HCT116 (cell line): ENCODE data around the gene H2AZ1. TPM values are rescaled to one million over a fixed set of nuclear protein-coding genes. Genes with fewer than 3 reads are reported as not detected.

Experiments used
- ATAC-seq: fragments of 200-7000 bp; cut with Tn5 transposase; 2 replicates; pipeline ENCODE4 v1.9.1; 2020; ENCODE audit warnings: mild to moderate bottlenecking, moderate library complexity
- BruUV-seq: library from RNA; stranded (reverse); fragments of 400-500 nt; replicated peaks from 2 replicates; lab custom pipeline; 2021; lab: Mats Ljungman, UMichigan
- CTCF ChIA-PET: fragments of 300-600 bp; sonication (Branson Sonifier 250); formaldehyde crosslinking; loops from one replicate; lab custom pipeline; 2021; ENCODE audit warnings: antibody characterized with exemption; lab: Charles Lee
- POLR2A ChIA-PET: fragments of 300-600, 350-600 bp; sonication (Branson Sonifier 250); formaldehyde crosslinking; loops from one replicate; lab custom pipeline; 2021; ENCODE audit warnings: antibody characterized with exemption; lab: Charles Lee
- RAD21 ChIA-PET, 2 experiments: fragments of 300-600 bp; sonication (Branson Sonifier 250); formaldehyde crosslinking; loops; one replicate each; lab custom pipeline; 2023; ENCODE audit warnings: low total read pairs in 2 of 2; ENCODE audit not compliant: uncharacterized antibody in 2 of 2, unreplicated experiment in 2 of 2, low non-redundant PET in 1 of 2; lab: Charles Lee
- DNase-seq: peaks from one replicate; pipeline ENCODE4 v3.0.0-alpha.2; 2010; ENCODE audit warnings: low read depth, low spot score
- H2AFZ ChIP-seq: fragments of 200-600 bp; shearing (Covaris generic), sonication (generic); 2 replicates; pipeline ENCODE4 v1.6.1; 2017; ENCODE audit warnings: low read depth, mixed run types, mixed read lengths, antibody characterized with exemption, low read length; ENCODE audit not compliant: poor library complexity, severe bottlenecking
- H3K27ac ChIP-seq: 2 replicates; pipeline ENCODE4 v1.5.1; 2012; ENCODE audit warnings: low read depth, low read length
- H3K27me3 ChIP-seq: fragments of 200-600 bp; sonication (generic); 2 replicates; pipeline ENCODE4 v1.6.1; 2016; ENCODE audit warnings: mixed run types, low read length, mixed read lengths; ENCODE audit not compliant: insufficient read depth
- H3K36me3 ChIP-seq, 2 experiments: fragments of 200-500 bp in 1 of 2; fragments of 200-600 bp in 1 of 2; sonication (Bioruptor generic) in 1 of 2; sonication (generic) in 1 of 2; 2 replicates each; pipeline versions ENCODE4 v1.5.1 to v1.6.1; 2014 to 2016; ENCODE audit warnings: low read length in 2 of 2, inconsistent platforms in 1 of 2, mixed read lengths in 1 of 2, mixed run types in 1 of 2; ENCODE audit not compliant: insufficient read depth in 2 of 2, control insufficient read depth in 1 of 2
- H3K4me1 ChIP-seq, 2 experiments: fragments of 200-600 bp in 1 of 2; sonication (generic) in 1 of 2; 2 replicates each; pipeline versions ENCODE4 v1.5.1 to v1.6.1; 2012 to 2017; ENCODE audit warnings: low read length in 2 of 2, inconsistent platforms in 1 of 2, mild to moderate bottlenecking in 1 of 2, mixed read lengths in 1 of 2, mixed run types in 1 of 2, moderate library complexity in 1 of 2; ENCODE audit not compliant: insufficient read depth in 2 of 2, control insufficient read depth in 1 of 2
- H3K4me2 ChIP-seq: fragments of 200-600 bp; sonication (generic); 2 replicates; pipeline ENCODE4 v1.6.1; 2017; ENCODE audit warnings: mixed run types, low read length, mixed read lengths
- H3K4me3 ChIP-seq, 2 experiments: fragments of 200-600 bp in 1 of 2; sonication (generic) in 1 of 2; replicated peaks in 1 of 2; 2 replicates each; pipeline ENCODE4 v1.5.1; 2011 to 2016; ENCODE audit warnings: low read length in 2 of 2, control low read depth in 1 of 2, low read depth in 1 of 2, mild to moderate bottlenecking in 1 of 2, mixed read lengths in 1 of 2, mixed run types in 1 of 2
- H3K79me2 ChIP-seq: fragments of 200-600 bp; sonication (generic); 2 replicates; pipeline ENCODE4 v1.6.1; 2017; ENCODE audit warnings: mild to moderate bottlenecking, mixed run types, low read length, moderate library complexity, mixed read lengths; ENCODE audit not compliant: insufficient read depth
- H3K9ac ChIP-seq: fragments of 200-600 bp; sonication (generic); 2 replicates; pipeline ENCODE4 v1.6.1; 2016; ENCODE audit warnings: low read length, mixed read lengths
- H3K9me2 ChIP-seq: fragments of 200-600 bp; sonication (generic), shearing (Covaris generic); 2 replicates; pipeline ENCODE4 v1.6.1; 2017; ENCODE audit warnings: mixed run types, mild to moderate bottlenecking, moderate library complexity; ENCODE audit not compliant: insufficient read depth
- H3K9me3 ChIP-seq, 2 experiments: fragments of 200-500 bp in 1 of 2; fragments of 200-600 bp in 1 of 2; sonication (Bioruptor generic) in 1 of 2; sonication (generic) in 1 of 2; 2 replicates each; pipeline ENCODE4 v1.6.1; 2014 to 2017; ENCODE audit warnings: low read length in 2 of 2, mixed read lengths in 2 of 2, inconsistent platforms in 1 of 2, low read depth in 1 of 2, mild to moderate bottlenecking in 1 of 2, mixed run types in 1 of 2, moderate library complexity in 1 of 2; ENCODE audit not compliant: control insufficient read depth in 1 of 2, insufficient read depth in 1 of 2
- H4K20me1 ChIP-seq: fragments of 200-600 bp; sonication (generic), shearing (Covaris generic); 2 replicates; pipeline ENCODE4 v1.6.1; 2017; ENCODE audit warnings: mixed run types, mild to moderate bottlenecking, moderate library complexity; ENCODE audit not compliant: insufficient read depth
- ATF3 ChIP-seq: IDR thresholded peaks from 2 replicates; pipeline ENCODE4 v1.6.1; 2012
- EZH2 ChIP-seq: fragments of 200-600 bp; sonication (generic); IDR thresholded peaks from 2 replicates; pipeline ENCODE4 v1.6.1; 2017; ENCODE audit warnings: antibody characterized with exemption, mixed run types
- EZH2phosphoT487 ChIP-seq: fragments of 200-600 bp; IDR thresholded peaks from 2 replicates; pipeline ENCODE4 v1.6.1; 2018; ENCODE audit warnings: antibody characterized with exemption, borderline replicate concordance
- FOSL1 ChIP-seq: IDR thresholded peaks from 2 replicates; pipeline ENCODE4 v1.6.1; 2012; ENCODE audit warnings: low read depth
- RAD21 ChIP-seq: IDR thresholded peaks from 2 replicates; pipeline ENCODE4 v1.6.1; 2012; ENCODE audit warnings: low read depth, mild to moderate bottlenecking
- SRF ChIP-seq: IDR thresholded peaks from 2 replicates; pipeline ENCODE4 v1.6.1; 2012; ENCODE audit warnings: low read depth
- YY1 ChIP-seq: IDR thresholded peaks from 2 replicates; pipeline ENCODE4 v1.6.1; 2011; ENCODE audit warnings: low read length, low read depth, moderate library complexity, mild to moderate bottlenecking; ENCODE audit not compliant: insufficient replicate concordance; ENCODE audit errors: extremely low read depth
- intact Hi-C: fragments of 100-400 bp; cut with micrococcal nuclease; formaldehyde crosslinking; loops from 2 replicates; pipeline ENCODE4 v1.10.0; 2022
- total RNA-seq: library from RNA; stranded (reverse); gene quantifications from one replicate; pipeline ENCODE4 v1.2.1, GENCODE V29; 2021; ENCODE audit not compliant: unreplicated experiment
- TF ChIP-seq, protein P1 (sequence below): IDR thresholded peaks from 2 replicates; pipeline ENCODE4 v1.6.1; 2011; ENCODE audit warnings: mild to moderate bottlenecking, low read length, moderate library complexity; ENCODE audit not compliant: insufficient replicate concordance; ENCODE audit errors: extremely low read depth
- TF ChIP-seq, protein P2 (sequence below): IDR thresholded peaks from 2 replicates; pipeline ENCODE4 v1.6.1; 2012

H2AZ1 gene
- total RNA-seq, 1 experiment from 2014 or later: 839 TPM

GRCh38 chr4:99918656-99919055 is 31.4 kb downstream of the H2AZ1 start:
- ATAC-seq (no peak), DNase-seq (no peak)
- intact Hi-C loops: no loop called here
- H3K36me3 ChIP-seq: peaks cover 0 to 16% of the 10 kb centered on the region in 2 experiments; a peak in 2 of 4 replicates
- ChIA-PET CTCF (no interaction called here), POLR2A (no interaction called here), RAD21 (no interaction called here)
- H3K27ac ChIP-seq: no peak overlapping the region
- no peak overlapping the region for H2AFZ ChIP-seq
- H3K9ac ChIP-seq: no peak overlapping the region
- H3K4me2 ChIP-seq: no peak overlapping the region
- H3K27me3 ChIP-seq: no peaks in the 10 kb centered on the region
- H3K9me3 ChIP-seq: no peaks in the 10 kb centered on the region
- BruUV-seq: no TSS peak
- TF ChIP-seq SRF: no peak
- TF ChIP-seq ATF3: no peak
- TF ChIP-seq YY1: no peak
- TF ChIP-seq EZH2phosphoT487: no peak
- no peak for TF ChIP-seq RAD21
- TF ChIP-seq EZH2: no peak
- TF ChIP-seq, protein P1, sequence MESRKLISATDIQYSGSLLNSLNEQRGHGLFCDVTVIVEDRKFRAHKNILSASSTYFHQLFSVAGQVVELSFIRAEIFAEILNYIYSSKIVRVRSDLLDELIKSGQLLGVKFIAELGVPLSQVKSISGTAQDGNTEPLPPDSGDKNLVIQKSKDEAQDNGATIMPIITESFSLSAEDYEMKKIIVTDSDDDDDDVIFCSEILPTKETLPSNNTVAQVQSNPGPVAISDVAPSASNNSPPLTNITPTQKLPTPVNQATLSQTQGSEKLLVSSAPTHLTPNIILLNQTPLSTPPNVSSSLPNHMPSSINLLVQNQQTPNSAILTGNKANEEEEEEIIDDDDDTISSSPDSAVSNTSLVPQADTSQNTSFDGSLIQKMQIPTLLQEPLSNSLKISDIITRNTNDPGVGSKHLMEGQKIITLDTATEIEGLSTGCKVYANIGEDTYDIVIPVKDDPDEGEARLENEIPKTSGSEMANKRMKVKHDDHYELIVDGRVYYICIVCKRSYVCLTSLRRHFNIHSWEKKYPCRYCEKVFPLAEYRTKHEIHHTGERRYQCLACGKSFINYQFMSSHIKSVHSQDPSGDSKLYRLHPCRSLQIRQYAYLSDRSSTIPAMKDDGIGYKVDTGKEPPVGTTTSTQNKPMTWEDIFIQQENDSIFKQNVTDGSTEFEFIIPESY: no peak
- TF ChIP-seq, protein P2, sequence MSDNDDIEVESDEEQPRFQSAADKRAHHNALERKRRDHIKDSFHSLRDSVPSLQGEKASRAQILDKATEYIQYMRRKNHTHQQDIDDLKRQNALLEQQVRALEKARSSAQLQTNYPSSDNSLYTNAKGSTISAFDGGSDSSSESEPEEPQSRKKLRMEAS: no peak
- no peak for TF ChIP-seq FOSL1
- no peaks in the 10 kb centered on the region for H3K9me2 ChIP-seq
- no peak overlapping the region for H3K4me3 ChIP-seq
- no peaks in the 10 kb centered on the region for H4K20me1 ChIP-seq
- H3K79me2 ChIP-seq: peaks cover 11% of the 10 kb centered on the region; the same call in 1 of the 2 replicates
- H3K4me1 ChIP-seq: no peaks in the 10 kb centered on the region
